Natural killer cell (primary cell): ENCODE results near the gene MT1B. TPM values are rescaled to one million over a fixed set of nuclear protein-coding genes. Genes with fewer than 3 reads are reported as not detected.

Source experiments
- ATAC-seq, 3 donors: fragments of 150-1000 bp in 2 of 3; fragments of 200-7000 bp in 1 of 3; cut with Tn5 transposase; 1 replicate in 1 of 3; 2 replicates in 2 of 3; pipeline ENCODE4 v1.10.0; 2021; ENCODE audit warnings: mild to moderate bottlenecking in 2 of 3, moderate library complexity in 2 of 3
- DNase-seq, 2 donors: peaks; one replicate each; pipeline versions ENCODE4 v3.0.0 to v3.0.0-alpha.2; 2013 to 2021; ENCODE audit warnings: mixed read lengths in 1 of 2
- H3K27ac ChIP-seq: one replicate; pipeline ENCODE4 v1.5.1; 2013; ENCODE audit warnings: mild to moderate bottlenecking, low read length
- H3K27me3 ChIP-seq: one replicate; pipeline ENCODE4 v1.6.1; 2013; ENCODE audit warnings: low read length; ENCODE audit not compliant: control insufficient read depth, insufficient read depth
- H3K36me3 ChIP-seq: one replicate; pipeline ENCODE4 v1.6.1; 2013; ENCODE audit warnings: low read length; ENCODE audit not compliant: control insufficient read depth, insufficient read depth
- H3K4me1 ChIP-seq: one replicate; pipeline ENCODE4 v1.6.1; 2013; ENCODE audit warnings: low read length; ENCODE audit not compliant: control insufficient read depth, insufficient read depth
- H3K4me3 ChIP-seq: one replicate; pipeline ENCODE4 v1.5.1; 2013; ENCODE audit warnings: low read length
- H3K9me3 ChIP-seq: one replicate; pipeline ENCODE4 v1.6.1; 2013; ENCODE audit warnings: low read length; ENCODE audit not compliant: control insufficient read depth, insufficient read depth
- H3K27ac Mint-ChIP-seq, 2 donors: one replicate each; pipeline ENCODE4 v1.8.0; 2022; ENCODE audit warnings: mild to moderate bottlenecking in 2 of 2, mixed read lengths in 2 of 2, moderate library complexity in 1 of 2
- H3K27me3 Mint-ChIP-seq, 2 donors: one replicate each; pipeline ENCODE4 v1.8.0; 2022; ENCODE audit warnings: low read depth in 2 of 2, mixed read lengths in 2 of 2
- H3K36me3 Mint-ChIP-seq: one replicate; pipeline ENCODE4 v1.8.0; 2022; ENCODE audit warnings: mixed read lengths
- H3K4me1 Mint-ChIP-seq, 2 donors: one replicate each; pipeline ENCODE4 v1.8.0; 2022; ENCODE audit warnings: mixed read lengths in 2 of 2
- H3K4me3 Mint-ChIP-seq: one replicate; pipeline ENCODE4 v1.8.0; 2022; ENCODE audit warnings: mild to moderate bottlenecking, moderate library complexity, mixed read lengths
- H3K9me3 Mint-ChIP-seq, 2 donors: one replicate each; pipeline ENCODE4 v1.8.0; 2022; ENCODE audit warnings: mixed read lengths in 2 of 2
- CTCF ChIP-seq: fragments of 200-600 bp; IDR thresholded peaks from one replicate; pipeline ENCODE4 v1.8.0; 2022; ENCODE audit warnings: antibody characterized with exemption
- WGBS: methylation state at CpG from one replicate; pipeline ENCODE4 v1.1.7; 2013; ENCODE audit warnings: missing lambda C conversion rate; ENCODE audit not compliant: insufficient coverage; 5-methylcytosine and 5-hydroxymethylcytosine counted together
- intact Hi-C: fragments of 100-400 bp; cut with micrococcal nuclease; formaldehyde crosslinking; loops from one replicate; pipeline ENCODE4 v1.14.2; 2022
- total RNA-seq, 4 donors: library from RNA; stranded (reverse); fragments of 120-200 nt in 1 of 4; gene quantifications; one replicate each; pipeline versions ENCODE4 v1.2.3 to v1.2.4, GENCODE V29; 2013 to 2022

MT1B gene
- total RNA-seq, 3 donors from 2014 or later (not counting 1 experiment from before 2014, with no cell fraction given), result not detected

GRCh38 chr16:56632848-56633365 lies 18.8 kb upstream of the MT1B start:
- no peak overlapping the region for H3K27ac Mint-ChIP-seq
- WGBS, result 23% methylated on average over 6 of the region's 6 CpGs
- H3K27ac ChIP-seq, result no peak overlapping the region
- no peaks in the 10 kb centered on the region for H3K36me3 ChIP-seq
- peaks cover 66 to 69% of the 10 kb centered on the region in 2 donors for H3K27me3 Mint-ChIP-seq
- no peaks in the 10 kb centered on the region for H3K9me3 ChIP-seq
- H3K4me1 ChIP-seq, result peaks cover 17% of the 10 kb centered on the region
- TF ChIP-seq CTCF, result no peak
- peak overlapping the region; percentile 60 for H3K4me3 Mint-ChIP-seq
- no peaks in the 10 kb centered on the region for H3K36me3 Mint-ChIP-seq
- intact Hi-C loops, result no loop called here
- H3K27me3 ChIP-seq, result peaks cover 44% of the 10 kb centered on the region
- peaks cover 9 to 15% of the 10 kb centered on the region in 2 donors for H3K4me1 Mint-ChIP-seq
- no peak for ATAC-seq
- no peaks in the 10 kb centered on the region for H3K9me3 Mint-ChIP-seq
- no peak for DNase-seq
- no peak overlapping the region for H3K4me3 ChIP-seq

DNA sequence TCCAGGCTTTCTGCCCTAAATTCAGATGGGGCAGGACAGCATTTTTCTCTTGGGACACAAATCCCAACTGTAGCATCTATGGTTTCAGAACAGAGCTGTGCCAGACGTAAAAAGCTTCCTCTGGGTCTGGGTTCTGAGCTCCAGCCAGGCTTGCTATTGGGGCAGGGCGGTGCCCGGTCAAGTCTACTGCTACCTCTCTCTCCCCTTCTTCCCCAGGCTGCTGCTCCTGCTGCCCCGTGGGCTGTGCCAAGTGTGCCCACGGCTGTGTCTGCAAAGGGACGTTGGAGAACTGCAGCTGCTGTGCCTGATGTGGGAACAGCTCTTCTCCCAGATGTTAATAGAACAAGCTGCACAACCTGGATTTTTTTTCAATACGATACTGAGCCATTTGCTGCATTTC lies 18.2 kb upstream of the MT1B start:
- H3K27me3 Mint-ChIP-seq, result peaks cover 69 to 70% of the 10 kb centered on the region in 2 donors
- Histone ChIP-seq H3K9me3 (no peaks in the 10 kb centered on the region), H3K27ac (no peak overlapping the region), H3K36me3 (no peaks in the 10 kb centered on the region), H3K4me3 (no peak overlapping the region), H3K4me1 (peaks cover 23% of the 10 kb centered on the region), H3K27me3 (peaks cover 47% of the 10 kb centered on the region)
- DNase-seq (no peak), ATAC-seq (no peak)
- TF ChIP-seq CTCF, result no peak
- no peaks in the 10 kb centered on the region for H3K9me3 Mint-ChIP-seq
- H3K4me1 Mint-ChIP-seq, result peaks cover 11 to 15% of the 10 kb centered on the region in 2 donors
- H3K27ac Mint-ChIP-seq, result no peak overlapping the region
- H3K36me3 Mint-ChIP-seq, result no peaks in the 10 kb centered on the region
- intact Hi-C loops, result no loop called here
- 53% methylated on average over 7 of the region's 7 CpGs for WGBS
- peak overlapping the region; percentile 21 for H3K4me3 Mint-ChIP-seq

DNA sequence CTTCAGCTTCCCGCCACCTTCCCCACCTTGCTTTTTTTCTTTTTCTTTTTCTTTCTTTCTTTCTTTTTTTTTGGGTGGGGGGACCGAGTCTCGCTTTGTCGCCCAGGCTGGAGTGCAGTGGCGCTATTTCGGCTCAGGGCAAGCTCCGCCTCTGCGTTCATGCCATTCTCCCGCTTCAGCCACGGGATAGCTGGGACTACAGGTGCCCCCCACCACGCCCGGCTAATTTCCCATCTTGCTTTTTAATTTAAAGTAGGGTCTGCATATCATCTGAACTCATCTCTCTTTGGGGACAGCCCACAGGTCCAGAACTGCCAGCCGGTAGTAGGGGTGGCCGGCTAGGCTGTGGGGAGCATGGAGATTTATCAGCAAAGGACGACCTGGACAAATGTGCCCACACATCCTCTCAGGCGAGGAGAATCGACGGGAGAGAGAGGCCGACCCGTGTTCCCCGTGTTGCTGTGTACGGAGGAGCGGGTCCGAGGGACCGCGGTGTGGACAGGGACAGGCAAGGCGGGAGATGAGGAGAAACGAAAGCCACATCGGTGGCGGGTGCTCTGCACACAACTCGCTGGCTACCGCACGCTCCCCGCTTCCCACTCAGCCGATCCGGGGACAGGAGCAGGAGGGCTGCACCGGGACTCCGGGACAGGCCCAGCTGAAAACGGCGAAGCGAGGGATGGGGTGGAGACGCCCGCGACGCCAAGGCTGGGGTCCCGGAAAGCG lies 16.8 kb upstream of the MT1B start:
- H3K4me3 Mint-ChIP-seq, result no peak overlapping the region
- no peaks in the 10 kb centered on the region for H3K36me3 ChIP-seq
- H3K27ac Mint-ChIP-seq, result no peak overlapping the region
- H3K4me3 ChIP-seq, result no peak overlapping the region
- H3K27ac ChIP-seq, result no peak overlapping the region
- H3K4me1 Mint-ChIP-seq, result peaks cover 11 to 15% of the 10 kb centered on the region in 2 donors
- no peaks in the 10 kb centered on the region for H3K9me3 ChIP-seq
- H3K4me1 ChIP-seq, result peaks cover 24% of the 10 kb centered on the region
- no peaks in the 10 kb centered on the region for H3K9me3 Mint-ChIP-seq
- WGBS, result 8% methylated on average over 45 of the region's 47 CpGs
- H3K36me3 Mint-ChIP-seq, result no peaks in the 10 kb centered on the region
- DNase-seq (peak in 1 of 2 donors; percentile 18), ATAC-seq (no peak)
- H3K27me3 Mint-ChIP-seq, result peaks cover 76 to 77% of the 10 kb centered on the region in 2 donors
- peaks cover 56% of the 10 kb centered on the region for H3K27me3 ChIP-seq
- TF ChIP-seq CTCF, result no peak
- intact Hi-C loops, result no loop called here
